Lung (tissue), 12 donors: ENCODE measurements around the gene TSPEAR. TPM values are rescaled to one million over a fixed set of nuclear protein-coding genes. Genes with fewer than 3 reads are reported as not detected.

ENCODE experiments used
- ATAC-seq: fragments of 200-7000 bp; cut with Tn5 transposase; one replicate; pipeline ENCODE4 v1.9.1; 2020; ENCODE audit warnings: moderate number of reproducible peaks; ENCODE audit not compliant: insufficient read depth, low FRiP score
- DNase-seq, 3 donors: peaks; one replicate each; pipeline ENCODE4 v3.0.0-alpha.2; 2013 to 2017
- H3K27ac ChIP-seq, 2 donors: one replicate each; pipeline ENCODE4 v1.5.1; 2013; ENCODE audit warnings: mild to moderate bottlenecking in 2 of 2, moderate library complexity in 2 of 2, control low read depth in 1 of 2, inconsistent platforms in 1 of 2, low read depth in 1 of 2, low read length in 1 of 2
- H3K27me3 ChIP-seq, 3 donors: one replicate each; pipeline ENCODE4 v1.5.1; 2013; ENCODE audit warnings: low read length in 2 of 3; ENCODE audit not compliant: control insufficient read depth in 3 of 3, insufficient read depth in 3 of 3
- H3K36me3 ChIP-seq, 4 donors: one replicate each; pipeline ENCODE4 v1.5.1; 2013; ENCODE audit warnings: low read length in 4 of 4, mild to moderate bottlenecking in 1 of 4, moderate library complexity in 1 of 4; ENCODE audit not compliant: control insufficient read depth in 4 of 4, insufficient read depth in 4 of 4
- H3K4me1 ChIP-seq, 5 donors: one replicate each; pipeline ENCODE4 v1.5.1; 2013; ENCODE audit warnings: low read length in 5 of 5, mild to moderate bottlenecking in 2 of 5, moderate library complexity in 1 of 5; ENCODE audit not compliant: control insufficient read depth in 5 of 5, insufficient read depth in 5 of 5
- H3K4me3 ChIP-seq: one replicate; pipeline ENCODE4 v1.5.1; 2013; ENCODE audit warnings: mild to moderate bottlenecking, control low read depth, moderate library complexity
- H3K9ac ChIP-seq, 2 donors: one replicate each; pipeline ENCODE4 v1.5.1; 2013; ENCODE audit warnings: low read length in 2 of 2, control low read depth in 1 of 2; ENCODE audit not compliant: insufficient read depth in 1 of 2
- H3K9me3 ChIP-seq, 4 donors: one replicate each; pipeline ENCODE4 v1.5.1; 2013; ENCODE audit warnings: low read length in 3 of 4, mild to moderate bottlenecking in 1 of 4, moderate library complexity in 1 of 4; ENCODE audit not compliant: control insufficient read depth in 4 of 4, insufficient read depth in 3 of 4
- WGBS, 2 donors: extraction: QIAGEN DNeasy Blood & Tissue Kit; methylation state at CpG; one replicate each; pipeline ENCODE4 v1.1.7; 2013; 5-methylcytosine and 5-hydroxymethylcytosine counted together
- polyA plus RNA-seq, 2 donors: library from polyadenylated mRNA; stranded (reverse); fragments of 200-250 nt; gene quantifications; one replicate each; pipeline ENCODE4 v1.2.1, GENCODE V29; 2013
- total RNA-seq, 2 donors: library from RNA; depleted of rRNA in 1 of 2; stranded (reverse); fragments of >200 nt in 1 of 2; gene quantifications; one replicate each; pipeline ENCODE4 v1.2.1, GENCODE V29; 2014 to 2021
- TF ChIP-seq, protein P1 (sequence below): IDR thresholded peaks from 2 replicates; pipeline ENCODE4 v1.5.1; 2012; ENCODE audit warnings: mild to moderate bottlenecking; ENCODE audit errors: control extremely low read depth, extremely low read depth
- donor health status: control.
- donor health status: control.
- donor health status: Bipolar disorder and iron deficiency.
- donor health status: healthy.
- donor health status: DM: yes; HTN: yes; CAD: no.

The TSPEAR gene
- total and polyA plus RNA-seq, 4 donors = 0.02 to 2.1 (median 0.27) TPM

DNA sequence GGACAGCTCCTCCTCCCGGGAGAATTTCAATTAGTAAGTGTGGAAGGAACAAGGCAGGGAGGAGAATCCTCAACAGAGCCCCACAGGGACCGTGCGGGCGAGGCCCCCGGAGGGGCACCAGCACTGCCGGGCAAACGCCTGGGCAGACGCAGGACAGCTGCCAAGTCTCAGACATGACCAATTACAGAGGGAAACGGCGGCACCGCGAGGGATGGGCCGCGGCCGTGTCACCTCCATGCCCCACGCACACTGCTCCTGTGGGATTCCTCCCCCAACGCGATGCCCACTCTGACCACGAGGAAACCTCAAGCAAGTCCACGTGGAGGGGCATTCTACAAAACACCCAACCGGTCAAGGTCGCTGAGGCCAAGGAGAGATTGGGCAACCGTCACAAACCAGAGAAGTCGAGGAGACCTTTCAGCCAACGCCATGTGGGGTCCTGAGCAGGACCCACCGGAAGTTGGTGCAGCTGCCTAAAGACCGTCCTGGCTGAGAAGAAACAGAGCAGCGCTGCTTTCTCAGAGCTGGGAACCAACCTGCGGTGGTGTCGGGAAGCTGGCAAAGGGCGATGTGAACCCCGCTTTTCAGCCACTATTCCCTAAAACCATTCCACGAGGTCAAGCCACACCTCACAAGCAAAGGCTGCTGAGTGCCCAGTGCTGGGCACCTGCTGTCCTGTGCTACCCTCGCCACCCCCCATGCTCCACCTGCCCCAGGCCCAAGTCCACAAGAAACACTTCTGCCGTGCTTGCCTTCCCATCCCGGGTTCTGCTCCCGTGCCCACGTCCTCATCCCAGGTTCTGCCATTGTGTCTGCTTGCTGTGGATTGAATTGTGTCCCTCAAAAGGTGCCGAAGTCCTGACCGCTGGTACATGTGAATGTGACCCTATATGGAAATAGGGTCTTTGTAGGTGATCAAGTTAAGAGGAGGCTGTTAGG lies 139.3 kb downstream of the TSPEAR start:
- H3K27me3 ChIP-seq = peaks cover 0 to 2% (median 0%) of the 10 kb centered on the region in 3 donors
- H3K27ac ChIP-seq = no peak overlapping the region
- no peak overlapping the region for H3K9ac ChIP-seq
- WGBS, 2 donors = 92 to 94% methylated on average over 40 of the region's 40 CpGs
- no peak overlapping the region for H3K4me3 ChIP-seq
- TF ChIP-seq, protein P1, sequence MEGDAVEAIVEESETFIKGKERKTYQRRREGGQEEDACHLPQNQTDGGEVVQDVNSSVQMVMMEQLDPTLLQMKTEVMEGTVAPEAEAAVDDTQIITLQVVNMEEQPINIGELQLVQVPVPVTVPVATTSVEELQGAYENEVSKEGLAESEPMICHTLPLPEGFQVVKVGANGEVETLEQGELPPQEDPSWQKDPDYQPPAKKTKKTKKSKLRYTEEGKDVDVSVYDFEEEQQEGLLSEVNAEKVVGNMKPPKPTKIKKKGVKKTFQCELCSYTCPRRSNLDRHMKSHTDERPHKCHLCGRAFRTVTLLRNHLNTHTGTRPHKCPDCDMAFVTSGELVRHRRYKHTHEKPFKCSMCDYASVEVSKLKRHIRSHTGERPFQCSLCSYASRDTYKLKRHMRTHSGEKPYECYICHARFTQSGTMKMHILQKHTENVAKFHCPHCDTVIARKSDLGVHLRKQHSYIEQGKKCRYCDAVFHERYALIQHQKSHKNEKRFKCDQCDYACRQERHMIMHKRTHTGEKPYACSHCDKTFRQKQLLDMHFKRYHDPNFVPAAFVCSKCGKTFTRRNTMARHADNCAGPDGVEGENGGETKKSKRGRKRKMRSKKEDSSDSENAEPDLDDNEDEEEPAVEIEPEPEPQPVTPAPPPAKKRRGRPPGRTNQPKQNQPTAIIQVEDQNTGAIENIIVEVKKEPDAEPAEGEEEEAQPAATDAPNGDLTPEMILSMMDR = no peak
- no peak for DNase-seq
- ATAC-seq = no peak
- H3K4me1 ChIP-seq = no peaks in the 10 kb centered on the region
- peaks cover 0 to 19% (median 4%) of the 10 kb centered on the region in 4 donors for H3K9me3 ChIP-seq
- H3K36me3 ChIP-seq = no peaks in the 10 kb centered on the region

DNA sequence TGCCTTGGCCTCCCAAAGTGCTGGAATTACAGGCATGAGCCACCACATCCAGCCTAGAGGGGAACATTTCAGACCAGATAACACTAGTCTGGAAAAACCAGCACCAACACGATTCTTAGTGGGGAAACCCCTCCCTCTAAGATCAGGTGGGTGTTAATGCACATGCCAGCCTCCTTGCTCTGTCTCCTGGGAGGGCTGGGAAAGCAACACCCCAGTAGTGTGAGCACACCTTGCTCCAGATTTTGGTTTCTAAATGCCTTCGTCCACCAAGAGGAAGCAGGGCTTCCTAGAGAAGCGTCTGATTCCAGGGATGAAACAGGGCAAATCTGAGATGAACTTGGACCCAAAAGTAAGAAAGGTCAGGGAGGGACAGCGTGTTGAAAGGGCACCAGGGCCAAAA lies 140.1 kb downstream of the TSPEAR start:
- Histone ChIP-seq H3K4me3 (no peak overlapping the region), H3K9ac (no peak overlapping the region), H3K9me3 (peaks cover 0 to 19% (median 2%) of the 10 kb centered on the region in 4 donors), H3K27me3 (peaks cover 0 to 2% (median 0%) of the 10 kb centered on the region in 3 donors), H3K4me1 (no peaks in the 10 kb centered on the region), H3K27ac (no peak overlapping the region), H3K36me3 (no peaks in the 10 kb centered on the region)
- WGBS, 2 donors = 80% methylated on average over 4 of the region's 4 CpGs
- TF ChIP-seq, protein P1 = no peak
- ATAC-seq (no peak), DNase-seq (no peak)

DNA sequence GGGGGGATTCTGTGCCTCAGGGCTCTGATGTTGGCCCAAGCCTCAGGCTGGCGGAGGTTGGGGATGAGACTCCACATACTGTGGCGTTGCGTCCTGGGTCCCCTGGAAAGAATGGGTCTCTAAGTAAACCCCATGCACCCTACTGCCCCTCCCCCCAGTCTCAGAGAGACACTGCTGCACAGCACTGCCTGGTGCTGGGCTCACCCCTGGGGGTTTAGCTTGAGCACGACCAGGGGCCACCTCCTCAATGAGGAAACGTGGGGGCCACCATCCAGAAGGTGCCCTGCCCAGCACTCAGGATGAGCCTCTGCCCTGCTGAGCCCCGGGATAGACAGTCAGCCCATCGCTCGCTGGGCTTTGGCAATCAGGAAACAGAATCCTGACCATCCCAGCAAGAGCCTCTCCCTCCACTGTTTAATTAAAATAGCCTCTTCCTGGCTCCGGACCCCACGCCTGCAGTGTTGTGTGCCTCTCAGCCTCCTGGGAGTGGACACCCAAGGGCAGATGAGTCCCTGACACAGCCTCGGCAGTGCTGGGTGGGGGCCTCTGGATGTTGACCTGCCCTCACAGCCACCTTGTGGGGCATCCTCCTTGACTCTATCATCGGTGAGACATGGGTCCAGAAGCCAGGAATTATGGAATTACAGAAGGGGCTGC lies 141.4 kb downstream of the TSPEAR start:
- ATAC-seq (no peak), DNase-seq (no peak)
- Histone ChIP-seq H3K36me3 (no peaks in the 10 kb centered on the region), H3K9me3 (peaks cover 0 to 14% (median 2%) of the 10 kb centered on the region in 4 donors), H3K4me1 (no peaks in the 10 kb centered on the region), H3K27me3 (peaks cover 0 to 2% (median 0%) of the 10 kb centered on the region in 3 donors), H3K4me3 (no peak overlapping the region), H3K9ac (no peak overlapping the region), H3K27ac (no peak overlapping the region)
- TF ChIP-seq, protein P1 = no peak
- 84 to 87% methylated on average over 12 of the region's 12 CpGs for WGBS, 2 donors
